NCI-H69 (cell line): ENCODE data around the gene VPS13D.
A peak's percentile ranks its signal among the peaks of the same experiment; 100 is the strongest.

Source experiments
- DNase-seq: peaks from one replicate; lab custom pipeline; 2025; lab: John Stamatoyannopoulos, UW

VPS13D gene, protein sequence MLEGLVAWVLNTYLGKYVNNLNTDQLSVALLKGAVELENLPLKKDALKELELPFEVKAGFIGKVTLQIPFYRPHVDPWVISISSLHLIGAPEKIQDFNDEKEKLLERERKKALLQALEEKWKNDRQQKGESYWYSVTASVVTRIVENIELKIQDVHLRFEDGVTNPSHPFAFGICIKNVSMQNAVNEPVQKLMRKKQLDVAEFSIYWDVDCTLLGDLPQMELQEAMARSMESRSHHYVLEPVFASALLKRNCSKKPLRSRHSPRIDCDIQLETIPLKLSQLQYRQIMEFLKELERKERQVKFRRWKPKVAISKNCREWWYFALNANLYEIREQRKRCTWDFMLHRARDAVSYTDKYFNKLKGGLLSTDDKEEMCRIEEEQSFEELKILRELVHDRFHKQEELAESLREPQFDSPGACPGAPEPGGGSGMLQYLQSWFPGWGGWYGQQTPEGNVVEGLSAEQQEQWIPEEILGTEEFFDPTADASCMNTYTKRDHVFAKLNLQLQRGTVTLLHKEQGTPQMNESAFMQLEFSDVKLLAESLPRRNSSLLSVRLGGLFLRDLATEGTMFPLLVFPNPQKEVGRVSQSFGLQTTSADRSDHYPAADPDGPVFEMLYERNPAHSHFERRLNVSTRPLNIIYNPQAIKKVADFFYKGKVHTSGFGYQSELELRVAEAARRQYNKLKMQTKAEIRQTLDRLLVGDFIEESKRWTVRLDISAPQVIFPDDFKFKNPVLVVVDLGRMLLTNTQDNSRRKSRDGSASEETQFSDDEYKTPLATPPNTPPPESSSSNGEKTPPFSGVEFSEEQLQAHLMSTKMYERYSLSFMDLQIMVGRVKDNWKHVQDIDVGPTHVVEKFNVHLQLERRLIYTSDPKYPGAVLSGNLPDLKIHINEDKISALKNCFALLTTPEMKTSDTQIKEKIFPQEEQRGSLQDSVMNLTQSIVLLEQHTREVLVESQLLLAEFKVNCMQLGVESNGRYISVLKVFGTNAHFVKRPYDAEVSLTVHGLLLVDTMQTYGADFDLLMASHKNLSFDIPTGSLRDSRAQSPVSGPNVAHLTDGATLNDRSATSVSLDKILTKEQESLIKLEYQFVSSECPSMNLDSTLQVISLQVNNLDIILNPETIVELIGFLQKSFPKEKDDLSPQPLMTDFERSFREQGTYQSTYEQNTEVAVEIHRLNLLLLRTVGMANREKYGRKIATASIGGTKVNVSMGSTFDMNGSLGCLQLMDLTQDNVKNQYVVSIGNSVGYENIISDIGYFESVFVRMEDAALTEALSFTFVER (N-terminal part only)

DNA sequence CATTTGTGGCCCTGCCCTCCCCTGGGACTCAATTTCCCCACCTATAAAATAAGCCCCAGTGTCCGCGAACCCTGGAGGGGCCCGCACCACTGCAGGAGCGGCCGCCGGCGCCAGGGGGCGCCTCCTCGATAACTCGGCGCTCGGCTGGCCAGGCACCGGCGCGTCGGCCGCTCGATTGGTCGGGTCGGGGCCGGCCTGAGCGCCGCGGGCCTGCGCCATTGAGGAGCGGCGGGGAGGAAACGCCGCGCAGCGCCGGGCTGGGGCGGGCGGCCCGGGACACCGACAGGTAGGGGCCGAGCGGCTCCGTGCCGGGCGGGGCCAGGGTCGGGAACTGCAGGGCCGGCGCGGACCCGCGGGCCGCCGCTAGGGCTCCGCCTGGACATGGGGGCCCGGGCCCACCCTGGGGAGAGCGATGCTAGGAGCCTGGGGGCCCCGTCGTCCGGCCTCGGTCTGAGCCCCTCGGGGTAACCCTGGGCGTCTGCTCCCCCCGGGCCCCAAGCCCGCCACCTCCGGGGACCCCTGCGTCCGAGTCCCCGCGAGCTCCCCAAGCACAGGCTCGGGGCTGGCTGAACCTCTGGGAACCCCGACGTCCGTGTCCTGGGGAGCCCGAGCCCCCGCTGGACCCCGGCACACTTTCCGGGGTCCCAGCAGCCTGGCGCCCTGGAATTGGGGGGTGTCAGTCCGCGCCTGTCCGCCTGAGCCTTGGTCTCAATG is at the start of gene VPS13D:
TSS of gene VPS13D (plus strand) at position 196 of the 714 bp plus-strand sequence. CDS start 4,237 bp downstream, outside the sequence.
- peak; percentile 84 for DNase-seq

DNA sequence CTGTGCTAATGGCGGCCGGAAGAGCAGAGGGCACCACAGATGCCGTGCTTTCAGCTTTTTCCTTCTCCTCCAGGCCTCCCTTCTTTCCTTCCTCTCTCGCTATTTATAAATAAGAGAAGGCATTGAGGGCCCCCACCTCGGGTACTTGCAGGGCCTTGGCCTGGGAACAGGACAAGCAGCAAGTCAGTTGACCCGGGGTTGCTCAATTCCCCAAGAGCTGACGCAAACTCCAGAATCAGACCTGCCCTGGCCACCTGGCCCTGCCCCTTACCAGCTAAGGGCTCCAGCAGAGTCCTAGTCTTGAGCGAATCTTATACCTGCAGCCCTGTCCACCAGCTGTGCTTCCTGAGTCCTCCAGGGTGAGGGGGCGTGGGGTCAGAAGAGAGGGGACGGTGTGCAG is 49.5 kb upstream of the VPS13D start:
- no peak for DNase-seq

DNA sequence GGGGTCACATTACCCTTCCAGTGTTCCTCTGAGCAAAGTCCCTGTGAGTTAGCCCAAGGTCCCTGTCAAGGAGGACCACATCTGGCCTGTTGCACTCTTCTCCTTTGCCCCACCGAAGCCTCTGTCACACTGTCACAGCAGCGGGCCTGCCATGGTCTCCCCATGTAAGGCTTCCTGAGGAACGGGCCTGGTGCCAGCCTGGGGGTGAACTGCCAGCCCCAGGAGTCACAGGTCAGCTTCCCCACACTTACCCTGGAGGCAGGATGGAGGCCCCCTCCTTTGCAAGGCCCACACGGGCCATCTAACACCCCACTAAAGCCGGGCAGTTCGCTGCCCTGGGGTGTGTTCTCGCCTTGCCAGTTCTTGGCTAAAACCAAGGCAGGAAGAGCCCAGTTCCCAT is 48.9 kb upstream of the VPS13D start:
- DNase-seq, result no peak

DNA sequence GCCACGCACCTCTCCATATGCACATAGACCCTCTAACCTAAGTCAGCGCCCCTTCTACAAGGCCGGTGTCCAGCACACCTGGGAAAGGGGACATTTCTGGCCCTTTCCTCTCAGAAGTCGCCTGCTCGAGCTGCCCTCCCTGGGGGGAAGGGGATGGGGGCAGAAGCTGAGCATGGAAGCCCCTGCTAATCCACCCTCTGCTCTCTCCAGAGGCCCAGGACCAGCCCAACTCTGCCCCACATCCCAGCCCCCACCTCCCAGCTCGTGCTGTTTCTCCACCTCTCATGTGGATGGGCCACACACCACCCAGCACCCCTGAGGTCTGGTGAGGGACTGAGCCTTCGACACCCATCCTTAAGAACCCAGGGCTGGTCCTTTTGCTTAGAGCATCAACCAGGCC is 48.3 kb upstream of the VPS13D start:
- no peak for DNase-seq

DNA sequence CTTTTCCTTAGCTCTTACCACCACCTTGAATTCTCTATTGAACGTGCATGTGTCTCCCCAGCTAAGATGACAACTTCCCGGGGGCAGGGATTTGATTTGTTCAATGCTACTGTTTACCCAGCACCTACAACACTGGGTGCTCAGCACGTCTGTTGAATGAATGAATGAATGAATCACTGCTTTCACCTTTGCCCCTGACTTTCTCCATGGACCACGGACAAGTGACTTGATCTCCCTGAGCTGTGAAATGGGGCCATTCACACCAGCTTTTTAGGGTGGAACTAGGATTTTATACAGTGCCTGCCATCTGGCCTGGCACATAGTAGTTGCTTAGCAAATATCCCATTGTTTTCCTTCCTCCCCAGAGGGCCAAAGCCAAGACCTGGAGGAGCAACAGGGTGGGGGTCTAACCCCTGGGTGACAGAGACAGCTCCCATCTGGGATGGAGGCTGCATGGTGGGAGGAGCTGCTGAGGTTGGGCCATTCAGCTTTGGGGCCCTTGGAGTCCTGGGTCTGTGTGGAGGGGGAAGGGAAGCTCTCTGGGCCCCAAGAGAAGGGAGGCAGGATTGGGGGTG is 47.3 kb upstream of the VPS13D start:
- no peak for DNase-seq

DNA sequence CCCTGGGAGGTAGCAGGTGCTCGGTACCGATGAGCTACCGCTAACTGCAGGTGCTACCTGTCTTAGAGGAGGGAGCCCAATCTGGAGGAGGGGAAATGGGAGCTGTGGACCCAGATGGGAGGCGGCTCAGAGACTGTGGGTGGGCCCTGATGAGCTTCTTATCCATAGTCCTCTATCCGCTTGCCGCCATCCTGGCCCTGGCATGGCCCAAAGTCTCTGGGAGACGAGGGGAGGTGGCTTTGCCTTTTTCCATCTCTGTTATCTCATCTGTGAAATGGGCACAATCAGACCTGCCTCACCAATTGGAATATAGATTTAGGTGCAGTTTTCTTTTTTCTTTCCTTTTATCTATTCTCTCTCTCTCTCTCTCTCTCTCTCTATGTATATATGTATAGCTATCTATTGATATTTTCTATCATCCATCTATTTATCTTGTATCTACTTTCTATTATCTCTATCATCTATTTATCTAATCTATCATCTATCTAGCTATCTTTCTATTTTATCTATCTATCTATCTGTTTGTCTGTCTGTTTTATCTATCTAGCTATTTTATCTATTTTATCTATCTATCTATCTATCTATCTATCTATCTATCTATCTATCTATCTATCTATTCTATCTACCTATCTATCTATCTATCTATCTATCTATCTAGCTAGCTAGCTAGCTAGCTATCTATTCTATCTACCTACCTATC is 46.6 kb upstream of the VPS13D start:
- peak; percentile 25 for DNase-seq

DNA sequence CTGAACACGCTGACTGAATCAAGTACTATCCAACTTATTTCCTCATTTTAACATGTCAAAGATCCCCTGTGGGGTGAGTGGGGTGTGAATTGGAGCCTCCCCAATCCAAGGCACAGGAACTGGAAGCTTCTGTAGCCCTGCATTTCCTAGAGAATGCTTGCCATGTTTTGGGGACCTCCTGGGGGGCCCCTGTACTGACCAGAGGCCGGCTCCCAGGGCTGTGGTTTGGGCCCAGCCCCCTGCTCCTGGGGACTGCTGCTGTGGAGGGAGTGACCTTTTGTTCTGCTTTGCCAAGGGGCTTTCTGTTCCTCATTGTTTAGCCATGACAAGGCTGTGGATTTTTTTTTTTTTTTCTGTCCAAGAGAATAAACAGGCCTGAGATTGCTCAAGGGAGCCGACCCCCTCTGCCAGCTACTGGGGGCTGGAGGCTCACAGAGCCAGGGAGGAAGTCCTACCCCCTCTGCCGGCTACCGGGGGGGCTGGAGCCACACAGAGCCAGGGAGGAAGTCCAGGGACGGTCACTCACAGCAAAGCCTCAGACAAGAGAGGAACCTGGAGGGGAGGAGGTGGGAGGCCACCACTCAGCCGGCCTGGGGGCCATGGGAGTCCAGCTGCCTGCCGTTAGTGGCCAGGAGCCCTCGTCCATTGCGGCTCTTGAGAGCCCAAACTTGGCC is 45.7 kb upstream of the VPS13D start:
- DNase-seq, result no peak

DNA sequence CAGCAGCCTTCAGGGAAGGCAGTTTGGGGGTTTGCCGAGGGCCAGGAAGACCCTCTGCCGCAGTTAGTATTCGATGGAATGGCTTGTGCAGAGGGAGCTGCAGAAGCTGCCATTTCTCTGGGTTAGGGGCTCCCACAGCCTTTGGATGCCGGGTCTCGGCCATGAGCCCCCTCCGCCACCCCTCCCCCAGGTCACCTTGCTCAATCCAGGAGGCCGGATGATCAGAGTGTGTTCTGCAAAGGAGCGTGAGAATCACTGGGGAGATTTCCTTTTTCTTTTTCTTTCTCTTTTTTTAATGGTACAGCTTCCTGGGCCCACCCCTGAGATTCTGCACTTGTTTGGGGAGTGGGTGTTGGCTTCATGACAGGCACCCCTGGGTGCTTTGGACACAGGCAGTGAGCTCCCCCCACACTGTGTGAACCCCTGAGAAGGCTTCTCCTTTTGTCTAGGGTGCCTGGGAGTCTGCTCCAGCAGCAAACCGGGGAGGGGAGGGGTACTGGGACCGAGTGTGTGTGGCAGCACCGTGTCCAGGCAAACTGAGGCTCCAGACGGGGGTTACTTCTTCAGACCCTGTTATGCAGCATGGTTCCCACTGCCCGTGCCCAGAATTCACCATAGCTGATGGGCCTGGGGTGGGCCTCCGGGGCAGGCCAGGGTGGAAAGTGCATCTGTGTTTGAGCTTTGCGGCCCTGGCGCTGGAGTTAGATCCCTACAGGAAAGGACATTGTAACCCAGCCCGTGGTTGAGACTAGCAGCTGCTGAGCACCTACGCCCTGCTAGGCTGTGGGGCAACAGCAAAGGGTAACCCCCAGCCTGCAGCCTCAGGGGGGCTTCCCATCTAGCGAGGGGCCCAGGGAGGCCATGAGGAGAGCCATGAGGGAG is 44.6 kb upstream of the VPS13D start:
- no peak for DNase-seq

DNA sequence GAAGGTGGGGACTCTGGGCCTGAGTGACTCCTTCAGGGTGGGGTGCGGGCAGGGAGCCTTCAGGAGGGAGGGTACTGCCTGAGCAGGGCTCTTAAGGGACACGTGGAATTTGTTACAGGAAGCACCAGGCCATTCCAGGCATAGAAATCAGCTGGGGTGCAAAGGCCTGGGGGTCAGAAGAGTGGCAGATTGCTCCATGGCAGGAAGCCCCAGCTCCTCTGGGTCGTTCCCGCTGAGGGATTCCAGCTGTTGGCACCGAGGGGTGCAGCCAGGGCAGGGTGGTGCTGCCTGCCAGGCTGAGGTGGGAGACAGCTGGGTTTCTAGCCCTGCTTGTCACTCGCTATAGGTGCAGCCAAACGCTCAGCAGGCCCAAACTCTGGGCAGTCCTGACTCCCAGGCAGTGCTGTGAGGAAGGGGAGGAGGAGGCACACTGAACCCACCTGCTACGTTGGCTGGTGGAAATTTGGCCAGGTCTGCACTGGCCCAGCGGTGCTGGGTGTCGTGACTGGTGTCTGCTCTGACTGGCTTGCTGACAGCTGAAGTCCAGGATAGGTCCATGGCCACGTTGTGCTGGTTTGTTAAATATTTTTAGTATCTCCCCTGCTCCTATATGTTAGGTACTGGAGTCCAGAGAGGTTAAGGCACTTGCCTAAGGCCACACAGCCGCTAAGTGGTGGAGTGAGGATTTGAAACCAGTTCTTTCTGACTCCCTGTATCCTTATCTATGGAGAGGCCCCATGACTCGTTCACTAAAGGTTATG is 43.7 kb upstream of the VPS13D start:
- no peak for DNase-seq

DNA sequence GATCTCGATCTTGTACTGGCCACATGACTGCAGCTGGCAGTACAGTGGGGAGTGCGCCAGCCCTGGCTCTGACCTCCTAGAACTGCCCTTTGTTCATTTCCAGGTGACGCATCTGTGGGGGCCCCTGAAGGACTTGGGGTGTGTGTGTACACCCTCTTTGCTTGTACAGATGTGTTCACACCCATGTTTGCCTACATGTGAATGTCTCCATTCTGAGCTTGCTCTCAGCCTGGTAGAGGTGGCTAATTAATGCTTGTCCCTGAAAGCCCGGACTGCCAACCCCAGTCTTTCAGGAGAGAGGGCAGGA is 43.2 kb upstream of the VPS13D start:
- DNase-seq, result no peak

DNA sequence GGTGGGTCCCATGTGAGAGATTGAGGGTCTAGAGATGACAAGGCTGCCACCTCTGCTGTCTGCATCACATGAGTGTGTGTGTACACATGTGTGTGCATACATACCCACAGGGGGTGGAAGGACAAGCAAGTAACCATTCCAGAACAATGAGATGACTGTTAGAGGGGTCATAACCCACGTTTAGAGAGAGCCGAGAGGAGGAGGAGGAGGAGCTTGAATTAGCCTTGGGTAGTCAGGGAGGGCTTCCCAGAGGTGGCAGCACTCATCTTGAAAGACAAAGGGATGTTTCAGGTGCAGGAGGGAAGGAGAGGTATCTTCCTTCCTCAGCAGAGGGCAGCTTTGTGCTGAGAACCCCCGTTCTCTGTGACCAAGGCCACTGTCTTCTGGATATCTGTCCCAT is 41.7 kb upstream of the VPS13D start:
- DNase-seq, result peak; percentile 18

DNA sequence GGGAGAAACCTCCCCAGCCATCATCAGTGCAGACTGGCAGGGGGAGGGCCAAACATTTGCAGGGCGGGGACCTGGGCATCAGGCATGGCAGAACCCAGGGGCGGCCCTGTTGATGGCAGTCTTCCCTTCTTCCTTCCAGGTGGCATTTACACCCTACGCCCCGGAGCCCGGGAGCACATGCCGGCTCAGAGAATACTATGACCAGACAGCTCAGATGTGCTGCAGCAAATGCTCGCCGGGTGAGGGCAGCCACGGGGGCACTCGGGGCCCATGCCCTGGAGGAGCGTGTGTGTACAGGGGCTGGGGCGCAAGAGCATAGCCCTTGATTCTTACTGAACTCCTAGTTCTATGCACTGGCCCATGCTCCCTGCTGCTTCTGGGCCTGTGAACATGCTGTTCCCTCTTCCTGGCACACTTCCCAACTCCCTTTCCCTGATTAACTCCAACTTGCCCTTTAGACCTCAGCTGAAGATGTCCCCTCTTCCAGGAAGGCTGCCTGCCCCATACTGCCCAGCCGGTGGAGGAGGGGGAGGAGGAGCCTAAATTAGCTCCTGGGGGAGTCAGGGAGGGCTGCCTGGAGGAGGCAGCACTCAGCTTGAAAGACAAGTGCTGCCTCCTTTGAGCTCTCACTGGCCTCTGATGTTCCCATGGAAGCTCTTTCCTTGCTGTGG is 41.0 kb upstream of the VPS13D start:
- DNase-seq, result peak; percentile 13

DNA sequence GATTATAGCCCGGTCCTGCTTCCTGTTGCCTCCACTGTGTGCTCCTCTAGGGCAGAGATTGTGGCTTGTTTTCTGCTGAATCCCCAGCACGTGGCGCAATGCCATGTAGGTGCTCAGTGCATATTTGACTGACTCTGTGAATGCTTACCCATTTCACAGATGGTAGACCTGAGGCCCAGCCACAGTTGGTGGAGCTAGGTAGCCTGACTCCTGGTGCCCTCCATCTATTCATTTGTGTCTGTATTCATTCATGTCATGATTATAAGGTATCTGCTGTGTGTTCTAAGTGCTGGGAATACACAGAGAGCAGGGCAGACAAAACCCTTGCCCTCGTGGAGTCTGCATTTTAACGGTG is 40.5 kb upstream of the VPS13D start:
- no peak for DNase-seq

DNA sequence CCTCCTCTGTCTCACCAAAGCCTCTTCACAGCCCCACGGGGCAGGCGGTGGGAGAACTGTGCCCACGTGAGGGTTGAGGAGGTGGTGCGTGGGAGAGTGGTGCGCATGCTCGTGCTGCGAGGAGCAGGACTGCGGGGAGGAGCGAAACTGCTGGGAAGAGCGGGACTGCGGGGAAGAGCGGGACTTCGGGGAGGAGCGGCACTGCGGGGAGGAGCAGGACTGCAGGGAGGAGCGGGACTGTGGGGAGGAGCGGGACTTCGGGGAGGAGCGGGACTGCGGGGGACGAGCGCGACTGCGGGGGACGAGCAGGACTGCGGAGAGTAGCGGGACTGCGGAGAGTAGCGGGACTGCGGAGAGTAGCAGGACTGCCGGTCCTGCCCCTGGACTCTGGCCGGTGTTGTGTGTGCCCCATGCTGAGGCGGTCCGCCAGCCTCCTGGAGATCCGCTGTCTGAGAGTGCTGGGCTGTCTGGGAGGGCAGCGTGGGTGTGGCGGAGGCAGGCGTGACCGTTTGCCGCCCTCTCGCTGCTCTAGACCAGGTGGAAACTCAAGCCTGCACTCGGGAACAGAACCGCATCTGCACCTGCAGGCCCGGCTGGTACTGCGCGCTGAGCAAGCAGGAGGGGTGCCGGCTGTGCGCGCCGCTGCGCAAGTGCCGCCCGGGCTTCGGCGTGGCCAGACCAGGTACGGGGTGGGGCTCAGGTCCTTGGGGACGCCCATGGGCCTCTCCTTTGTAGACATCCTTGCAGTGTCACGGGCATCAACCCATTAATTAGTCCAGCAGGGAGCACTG is 38.4 kb upstream of the VPS13D start:
- peak; percentile 68 for DNase-seq

DNA sequence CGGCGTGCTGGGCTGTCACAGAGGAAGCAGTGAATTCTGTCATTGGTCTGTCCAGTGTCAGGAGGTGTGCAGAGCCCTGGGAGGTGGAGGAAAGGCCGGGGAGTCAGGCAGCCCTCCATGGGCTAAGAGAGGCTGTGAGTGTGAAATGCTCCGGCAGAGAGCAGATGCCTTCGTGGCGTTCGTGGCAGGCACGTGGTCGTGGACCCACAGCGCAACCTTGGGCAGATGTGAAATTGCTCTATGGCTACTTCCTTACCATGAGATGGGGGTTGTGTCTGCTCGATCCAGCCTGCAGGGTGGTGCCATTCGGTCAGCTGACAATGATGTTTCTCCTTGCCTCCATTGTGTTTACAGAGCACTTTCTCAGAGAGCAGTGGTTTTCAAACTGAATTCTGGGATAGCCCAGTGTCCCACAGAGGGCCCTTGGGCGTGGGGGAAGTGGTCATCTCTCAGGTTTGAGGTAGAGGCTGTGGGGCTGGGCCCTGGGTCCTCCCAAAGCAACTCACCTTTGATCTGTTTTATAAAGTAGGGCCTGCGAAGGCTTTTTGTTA is 35.1 kb upstream of the VPS13D start:
- no peak for DNase-seq

DNA sequence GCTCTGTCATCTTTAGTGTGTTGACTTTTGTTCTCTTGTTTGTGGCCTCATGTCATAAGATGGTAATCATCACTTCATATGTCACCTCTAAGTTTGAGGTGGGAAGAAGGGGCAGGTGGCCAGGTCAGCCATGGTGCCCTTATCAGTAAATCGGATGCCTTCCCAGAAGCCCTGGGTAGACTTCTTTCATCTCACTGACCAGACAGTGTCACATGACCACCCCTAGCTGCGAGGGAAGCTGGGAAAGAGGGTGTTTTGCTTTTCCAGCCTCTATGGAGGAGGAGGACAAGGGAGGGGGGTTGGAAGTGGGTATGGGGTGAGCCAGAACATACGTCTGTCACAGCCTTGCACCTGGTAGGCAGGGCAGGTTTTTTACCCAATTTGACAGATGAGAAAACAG is 34.4 kb upstream of the VPS13D start:
- DNase-seq, result no peak
